Liver (tissue), 9 donors: ENCODE results near the gene WNT8B. TPM values are rescaled to one million over a fixed set of nuclear protein-coding genes. Genes with fewer than 3 reads are reported as not detected.
A peak's percentile ranks its signal among the peaks of the same experiment; 100 is the strongest.

Source experiments
- DNase-seq: peaks from one replicate; pipeline ENCODE4 v3.0.0-alpha.2; 2017; ENCODE audit warnings: low spot score
- H3K27ac ChIP-seq, 2 donors: one replicate each; pipeline ENCODE4 v1.7.0; 2013; ENCODE audit warnings: inconsistent platforms in 2 of 2, low read length in 2 of 2, control low read depth in 1 of 2, low read depth in 1 of 2, mild to moderate bottlenecking in 1 of 2
- H3K27me3 ChIP-seq, 4 donors: one replicate each; pipeline versions ENCODE4 v1.6.1 to v1.7.0; 2013; ENCODE audit warnings: low read length in 3 of 4, inconsistent platforms in 1 of 4, mild to moderate bottlenecking in 1 of 4, moderate library complexity in 1 of 4; ENCODE audit not compliant: control insufficient read depth in 4 of 4, insufficient read depth in 4 of 4
- H3K36me3 ChIP-seq, 4 donors: one replicate each; pipeline versions ENCODE4 v1.6.1 to v1.7.0; 2013; ENCODE audit warnings: low read length in 3 of 4, mild to moderate bottlenecking in 3 of 4, low read depth in 1 of 4, moderate library complexity in 1 of 4; ENCODE audit not compliant: control insufficient read depth in 4 of 4, insufficient read depth in 3 of 4
- H3K4me1 ChIP-seq, 4 donors: one replicate each; pipeline versions ENCODE4 v1.6.1 to v1.7.0; 2013; ENCODE audit warnings: low read length in 3 of 4, mild to moderate bottlenecking in 3 of 4, moderate library complexity in 1 of 4; ENCODE audit not compliant: control insufficient read depth in 4 of 4, insufficient read depth in 4 of 4
- H3K4me3 ChIP-seq, 3 donors: one replicate each; pipeline versions ENCODE4 v1.6.1 to v1.7.0; 2013; ENCODE audit warnings: low read length in 3 of 3, control low read depth in 1 of 3, low read depth in 1 of 3, mild to moderate bottlenecking in 1 of 3
- H3K9ac ChIP-seq, 2 donors: one replicate each; pipeline ENCODE4 v1.7.0; 2013; ENCODE audit warnings: low read length in 2 of 2, mild to moderate bottlenecking in 2 of 2, moderate library complexity in 2 of 2, control low read depth in 1 of 2, low read depth in 1 of 2
- H3K9me3 ChIP-seq, 4 donors: one replicate each; pipeline versions ENCODE4 v1.6.1 to v1.7.0; 2013; ENCODE audit warnings: low read length in 3 of 4; ENCODE audit not compliant: control insufficient read depth in 4 of 4
- FOXA2 ChIP-seq: IDR thresholded peaks from 2 replicates; pipeline ENCODE4 v1.6.1; 2016; ENCODE audit warnings: antibody characterized with exemption
- HNF4A ChIP-seq, 2 donors: conservative IDR thresholded peaks; 2 replicates each; pipeline ENCODE4 v1.6.1; 2016; ENCODE audit warnings: antibody characterized with exemption in 2 of 2, mild to moderate bottlenecking in 2 of 2
- RAD21 ChIP-seq, 2 donors: IDR thresholded peaks; 2 replicates each; pipeline ENCODE4 v1.6.1; 2016; ENCODE audit warnings: antibody characterized with exemption in 2 of 2, mild to moderate bottlenecking in 2 of 2
- RXRA ChIP-seq, 2 donors: IDR thresholded peaks; 2 replicates each; pipeline ENCODE4 v1.6.1; 2017 to 2018; ENCODE audit warnings: antibody characterized with exemption in 2 of 2, mild to moderate bottlenecking in 1 of 2
- TAF1 ChIP-seq: conservative IDR thresholded peaks from 2 replicates; pipeline ENCODE4 v1.6.1; 2016; ENCODE audit warnings: antibody characterized with exemption, mild to moderate bottlenecking
- YY1 ChIP-seq: IDR thresholded peaks from 2 replicates; pipeline ENCODE4 v1.6.1; 2016; ENCODE audit warnings: antibody characterized with exemption, mild to moderate bottlenecking
- WGBS: extraction: QIAGEN DNeasy Blood & Tissue Kit; methylation state at CpG from one replicate; pipeline ENCODE4 v1.1.7; 2013; 5-methylcytosine and 5-hydroxymethylcytosine counted together
- polyA plus RNA-seq, 2 donors: library from polyadenylated mRNA; stranded (reverse) in 1 of 2; unstranded in 1 of 2; fragments of 200-250 nt in 1 of 2; fragments of >200 nt in 1 of 2; fragmentation: Nextera tagmentation in 1 of 2; extraction: Ambion mirVana in 1 of 2; gene quantifications; one replicate each; pipeline versions ENCODE4 v1.2.1 to v1.2.3, GENCODE V29; 2013 to 2015
- total RNA-seq, 2 donors: library from RNA; depleted of rRNA; stranded (reverse); fragments of >200 nt; gene quantifications; one replicate each; pipeline ENCODE4 v1.2.3, GENCODE V29; 2014
- TF ChIP-seq, protein P1 (sequence below): IDR thresholded peaks from 2 replicates; pipeline ENCODE4 v1.6.1; 2016; ENCODE audit warnings: antibody characterized with exemption, mild to moderate bottlenecking
- TF ChIP-seq, protein P2 (sequence below): fragments of 150-350 bp; IDR thresholded peaks from 2 replicates; pipeline ENCODE4 v1.5.1; 2017; ENCODE audit warnings: improper control_type of control experiment, low read depth, low read length; ENCODE audit not compliant: missing input control
- donor health status: healthy.
- donor health status: healthy.
- donor health status: healthy.
- donor health status: healthy.
- donor health status: healthy.

WNT8B gene
- total and polyA plus RNA-seq, 4 donors, result not detected

DNA sequence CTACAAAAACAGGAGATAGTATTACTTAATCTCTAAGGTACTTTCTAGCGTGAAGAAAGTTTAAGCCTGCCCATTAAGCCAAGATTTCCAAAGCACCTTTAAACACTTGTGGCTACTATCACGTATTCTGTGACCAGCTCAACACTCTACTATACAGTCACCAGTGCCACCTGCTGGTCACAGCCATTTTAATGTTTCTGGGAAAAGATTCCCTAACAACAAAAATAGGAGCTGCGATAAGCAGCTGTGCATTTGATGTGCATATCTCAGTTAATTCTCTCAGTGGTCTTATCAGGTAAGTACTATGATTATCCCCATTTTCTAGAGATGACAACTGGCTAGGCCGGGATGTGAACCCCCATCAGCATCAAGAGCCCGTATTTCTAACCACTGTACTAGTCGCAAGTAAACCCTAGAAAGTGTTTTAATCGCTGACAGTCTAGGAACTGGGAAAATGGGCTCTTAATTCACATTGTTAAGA lies 56.0 kb downstream of the WNT8B start:
- peak overlapping the region; percentile 71 to 89 for H3K27ac ChIP-seq
- no peak overlapping the region for H3K9ac ChIP-seq
- no peaks in the 10 kb centered on the region for H3K27me3 ChIP-seq
- peak in 1 of 2 donors; percentile 4 for TF ChIP-seq RXRA (IDR thresholded peaks at IDR 0.05)
- TF ChIP-seq, protein P1, sequence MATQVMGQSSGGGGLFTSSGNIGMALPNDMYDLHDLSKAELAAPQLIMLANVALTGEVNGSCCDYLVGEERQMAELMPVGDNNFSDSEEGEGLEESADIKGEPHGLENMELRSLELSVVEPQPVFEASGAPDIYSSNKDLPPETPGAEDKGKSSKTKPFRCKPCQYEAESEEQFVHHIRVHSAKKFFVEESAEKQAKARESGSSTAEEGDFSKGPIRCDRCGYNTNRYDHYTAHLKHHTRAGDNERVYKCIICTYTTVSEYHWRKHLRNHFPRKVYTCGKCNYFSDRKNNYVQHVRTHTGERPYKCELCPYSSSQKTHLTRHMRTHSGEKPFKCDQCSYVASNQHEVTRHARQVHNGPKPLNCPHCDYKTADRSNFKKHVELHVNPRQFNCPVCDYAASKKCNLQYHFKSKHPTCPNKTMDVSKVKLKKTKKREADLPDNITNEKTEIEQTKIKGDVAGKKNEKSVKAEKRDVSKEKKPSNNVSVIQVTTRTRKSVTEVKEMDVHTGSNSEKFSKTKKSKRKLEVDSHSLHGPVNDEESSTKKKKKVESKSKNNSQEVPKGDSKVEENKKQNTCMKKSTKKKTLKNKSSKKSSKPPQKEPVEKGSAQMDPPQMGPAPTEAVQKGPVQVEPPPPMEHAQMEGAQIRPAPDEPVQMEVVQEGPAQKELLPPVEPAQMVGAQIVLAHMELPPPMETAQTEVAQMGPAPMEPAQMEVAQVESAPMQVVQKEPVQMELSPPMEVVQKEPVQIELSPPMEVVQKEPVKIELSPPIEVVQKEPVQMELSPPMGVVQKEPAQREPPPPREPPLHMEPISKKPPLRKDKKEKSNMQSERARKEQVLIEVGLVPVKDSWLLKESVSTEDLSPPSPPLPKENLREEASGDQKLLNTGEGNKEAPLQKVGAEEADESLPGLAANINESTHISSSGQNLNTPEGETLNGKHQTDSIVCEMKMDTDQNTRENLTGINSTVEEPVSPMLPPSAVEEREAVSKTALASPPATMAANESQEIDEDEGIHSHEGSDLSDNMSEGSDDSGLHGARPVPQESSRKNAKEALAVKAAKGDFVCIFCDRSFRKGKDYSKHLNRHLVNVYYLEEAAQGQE, result peak; percentile 3
- no peak for TF ChIP-seq YY1
- peak; percentile 79 to 85 for TF ChIP-seq RAD21 (IDR thresholded peaks at IDR 0.05)
- TF ChIP-seq, protein P2, sequence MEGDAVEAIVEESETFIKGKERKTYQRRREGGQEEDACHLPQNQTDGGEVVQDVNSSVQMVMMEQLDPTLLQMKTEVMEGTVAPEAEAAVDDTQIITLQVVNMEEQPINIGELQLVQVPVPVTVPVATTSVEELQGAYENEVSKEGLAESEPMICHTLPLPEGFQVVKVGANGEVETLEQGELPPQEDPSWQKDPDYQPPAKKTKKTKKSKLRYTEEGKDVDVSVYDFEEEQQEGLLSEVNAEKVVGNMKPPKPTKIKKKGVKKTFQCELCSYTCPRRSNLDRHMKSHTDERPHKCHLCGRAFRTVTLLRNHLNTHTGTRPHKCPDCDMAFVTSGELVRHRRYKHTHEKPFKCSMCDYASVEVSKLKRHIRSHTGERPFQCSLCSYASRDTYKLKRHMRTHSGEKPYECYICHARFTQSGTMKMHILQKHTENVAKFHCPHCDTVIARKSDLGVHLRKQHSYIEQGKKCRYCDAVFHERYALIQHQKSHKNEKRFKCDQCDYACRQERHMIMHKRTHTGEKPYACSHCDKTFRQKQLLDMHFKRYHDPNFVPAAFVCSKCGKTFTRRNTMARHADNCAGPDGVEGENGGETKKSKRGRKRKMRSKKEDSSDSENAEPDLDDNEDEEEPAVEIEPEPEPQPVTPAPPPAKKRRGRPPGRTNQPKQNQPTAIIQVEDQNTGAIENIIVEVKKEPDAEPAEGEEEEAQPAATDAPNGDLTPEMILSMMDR, result peak; percentile 73
- 9% methylated on average over 7 of the region's 7 CpGs for WGBS
- H3K9me3 ChIP-seq, result no peaks in the 10 kb centered on the region
- peaks cover 0 to 4% (median 4%) of the 10 kb centered on the region in 4 donors for H3K36me3 ChIP-seq
- peak overlapping the region in 2 of 3 donors; percentile 50 to 62 for H3K4me3 ChIP-seq
- H3K4me1 ChIP-seq, result peaks cover 3 to 29% (median 10%) of the 10 kb centered on the region in 4 donors
- DNase-seq, result peak; percentile 68

DNA sequence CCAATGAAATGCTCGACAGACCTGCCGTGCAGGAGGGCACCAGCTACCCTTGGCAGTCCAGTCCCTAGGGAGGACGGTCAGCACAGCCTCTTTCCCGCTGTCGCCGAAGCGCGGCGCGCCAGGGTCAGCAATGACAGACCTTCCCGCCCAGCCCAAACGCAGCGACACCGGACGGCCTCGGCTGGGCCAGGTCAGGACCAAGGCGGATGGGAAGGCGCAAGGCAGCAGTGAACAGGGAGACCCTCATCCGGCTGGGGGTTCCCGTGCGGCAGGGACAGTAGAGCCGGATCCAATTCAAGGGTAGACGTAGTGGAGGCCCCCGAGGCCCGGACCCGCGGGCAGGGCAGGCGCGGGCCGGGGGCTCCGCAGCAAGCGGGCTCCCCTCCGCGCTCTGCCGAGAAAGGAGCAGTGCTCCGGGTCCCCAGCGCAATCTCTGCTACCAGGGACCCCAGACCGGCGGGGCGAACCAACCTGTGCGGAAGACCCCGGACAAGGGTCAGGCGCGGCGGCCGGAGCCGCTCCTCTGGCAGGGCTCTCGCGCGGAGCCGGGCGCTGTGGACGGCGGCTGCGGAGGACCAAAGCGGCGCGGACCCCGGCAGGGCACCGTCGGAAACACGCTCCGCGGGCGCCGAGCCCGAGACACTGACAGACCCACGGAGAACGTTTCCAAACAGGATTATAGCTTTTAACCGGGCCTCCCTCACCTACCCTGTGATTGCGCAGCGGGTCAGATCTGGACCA lies 56.7 kb downstream of the WNT8B start, which contains the start of gene SEC31B:
Gene SEC31B, minus strand, starts transcription at position 551 of the 741 bp plus-strand sequence. CDS start 2,909 bp downstream, outside the sequence.
- 9% methylated on average over 72 of the region's 72 CpGs for WGBS
- peak; percentile 54 for DNase-seq
- Histone ChIP-seq H3K27me3 (no peaks in the 10 kb centered on the region), H3K9me3 (no peaks in the 10 kb centered on the region), H3K27ac (peak within 1 kb of the TSS; percentile 71 to 89), H3K4me1 (peaks cover 3 to 29% (median 10%) of the 10 kb centered on the region in 4 donors), H3K4me3 (peak within 1 kb of the TSS; percentile 50 to 62 (median 51)), H3K9ac (peak within 1 kb of the TSS in 1 of 2 donors; percentile 72), H3K36me3 (peaks cover 0 to 11% (median 10%) of the 10 kb centered on the region in 4 donors)
- peak in 1 of 2 donors; percentile 9 for TF ChIP-seq HNF4A (conservative IDR thresholded peaks at IDR 0.05)
- no peak for TF ChIP-seq FOXA2
- no peak for TF ChIP-seq TAF1
- TF ChIP-seq, protein P1, result peak; percentile 7
- peak in 1 of 2 donors; percentile 4 for TF ChIP-seq RXRA (IDR thresholded peaks at IDR 0.05)
